Thymus (tissue), 11 donors: Measurements from ENCODE around the gene ZNRF1. TPM values are rescaled to one million over a fixed set of nuclear protein-coding genes. Genes with fewer than 3 reads are reported as not detected.

Source experiments
- DNase-seq, 9 donors: peaks; one replicate each; pipeline ENCODE4 v3.0.0-alpha.2; 2013; ENCODE audit warnings: low spot score in 9 of 9, low read depth in 6 of 9, missing footprints in 1 of 9
- H3K27ac ChIP-seq, 2 donors: one replicate each; pipeline ENCODE4 v1.5.1; 2013; ENCODE audit warnings: control low read depth in 1 of 2, low read depth in 1 of 2, low read length in 1 of 2, mild to moderate bottlenecking in 1 of 2, moderate library complexity in 1 of 2
- H3K27me3 ChIP-seq, 2 donors: one replicate each; pipeline ENCODE4 v1.5.1; 2013; ENCODE audit warnings: low read length in 1 of 2; ENCODE audit not compliant: control insufficient read depth in 2 of 2, insufficient read depth in 1 of 2
- H3K36me3 ChIP-seq, 2 donors: one replicate each; pipeline ENCODE4 v1.5.1; 2013; ENCODE audit warnings: low read length in 1 of 2, mild to moderate bottlenecking in 1 of 2, moderate library complexity in 1 of 2; ENCODE audit not compliant: control insufficient read depth in 2 of 2, insufficient read depth in 2 of 2
- H3K4me1 ChIP-seq, 2 donors: one replicate each; pipeline ENCODE4 v1.5.1; 2013; ENCODE audit warnings: low read length in 2 of 2; ENCODE audit not compliant: control insufficient read depth in 2 of 2, insufficient read depth in 2 of 2
- H3K4me3 ChIP-seq, 2 donors: one replicate each; pipeline ENCODE4 v1.5.1; 2013; ENCODE audit warnings: low read length in 2 of 2, control low read depth in 1 of 2, mild to moderate bottlenecking in 1 of 2
- H3K9me3 ChIP-seq, 2 donors: one replicate each; pipeline ENCODE4 v1.5.1; 2013; ENCODE audit warnings: low read length in 1 of 2, mild to moderate bottlenecking in 1 of 2; ENCODE audit not compliant: control insufficient read depth in 2 of 2, insufficient read depth in 1 of 2
- WGBS: extraction: QIAGEN DNeasy Blood & Tissue Kit; methylation state at CpG from one replicate; pipeline ENCODE4 v1.1.7; 2013; 5-methylcytosine and 5-hydroxymethylcytosine counted together
- polyA plus RNA-seq: library from polyadenylated mRNA; stranded (reverse); fragments of 200-250 nt; gene quantifications from one replicate; pipeline ENCODE4 v1.2.3, GENCODE V29; 2013
- total RNA-seq: library from RNA; stranded (reverse); fragments of 120-200 nt; gene quantifications from one replicate; pipeline ENCODE4 v1.2.4, GENCODE V29; 2013
- donor health status: healthy.

ZNRF1 gene
- total and polyA plus RNA-seq, 2 donors, result 26.6 to 39.6 TPM

DNA sequence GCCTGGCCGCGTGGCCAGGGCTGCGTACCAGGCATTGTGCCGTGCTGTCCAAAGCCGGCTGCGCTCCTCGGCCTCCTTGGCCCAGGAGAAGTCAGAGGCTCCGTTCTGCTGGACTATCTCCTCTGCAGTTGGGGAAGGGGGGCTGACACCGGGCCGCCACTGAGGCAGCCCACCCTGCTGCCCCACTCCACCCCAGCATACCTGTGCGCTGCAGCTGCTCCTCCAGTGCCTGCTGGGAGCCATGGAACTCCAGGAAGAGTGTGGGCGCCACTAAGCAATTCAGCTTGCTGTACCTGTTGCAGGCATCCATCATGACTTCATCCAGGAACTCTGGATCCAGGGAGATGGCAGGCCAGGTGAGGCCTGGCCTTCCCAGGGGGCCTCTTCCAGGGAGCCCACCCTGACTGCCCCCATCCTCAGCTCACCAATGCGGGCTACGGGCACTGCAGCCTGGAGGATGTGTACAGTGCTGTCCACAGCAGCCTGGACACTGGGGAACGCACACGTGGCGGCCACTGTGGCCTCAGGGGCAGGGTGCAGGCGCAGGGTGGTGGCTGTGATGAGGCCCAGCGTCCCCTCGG is 114.8 kb downstream of the ZNRF1 start:
- 98% methylated on average over 20 of the region's 20 CpGs for WGBS
- H3K27me3 ChIP-seq, result no peaks in the 10 kb centered on the region

DNA sequence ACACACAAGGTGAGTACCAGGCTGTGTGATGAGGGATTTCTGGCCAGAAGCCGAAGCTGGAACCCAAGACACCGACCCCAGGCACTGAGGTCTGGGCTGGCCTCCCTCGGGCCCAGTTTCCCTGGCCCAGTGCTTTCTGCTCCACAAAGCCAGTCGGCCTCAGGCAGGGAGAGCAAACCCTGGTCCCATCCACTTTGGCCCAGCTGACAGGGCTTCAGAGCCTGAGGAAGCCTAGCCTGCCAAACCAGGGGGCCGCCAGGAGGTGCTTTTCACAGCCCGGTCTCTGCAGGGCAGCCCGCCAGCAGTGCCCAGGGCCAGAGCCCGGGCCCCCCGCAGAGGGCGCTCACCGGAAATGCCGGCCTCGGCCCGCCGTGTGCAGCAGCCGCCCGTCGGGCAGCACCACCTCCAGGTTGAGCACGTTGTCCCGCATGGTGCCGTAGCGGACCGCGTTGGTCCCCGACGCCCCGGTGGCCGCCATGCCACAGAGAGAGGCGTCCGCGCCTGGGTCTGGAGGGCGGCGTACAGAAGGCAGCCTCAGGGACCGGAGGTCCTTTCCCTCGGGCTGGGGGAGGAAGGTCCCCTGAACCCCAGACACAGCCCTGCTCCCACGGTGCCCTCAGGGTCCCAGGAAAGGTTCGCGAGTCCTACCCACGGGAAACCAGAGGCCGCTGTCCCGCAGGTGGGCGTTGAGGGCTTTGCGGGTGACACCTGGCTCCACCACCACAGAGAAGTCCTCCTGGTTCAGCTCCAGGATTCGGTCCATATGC is 115.5 kb downstream of the ZNRF1 start:
- Histone ChIP-seq H3K27ac (no peak overlapping the region), H3K9me3 (peaks cover 0 to 13% of the 10 kb centered on the region in 2 donors), H3K27me3 (no peaks in the 10 kb centered on the region), H3K36me3 (peaks cover 0 to 7% of the 10 kb centered on the region in 2 donors), H3K4me1 (peaks cover 41 to 62% of the 10 kb centered on the region in 2 donors), H3K4me3 (no peak overlapping the region)
- 97% methylated on average over 44 of the region's 44 CpGs for WGBS
- DNase-seq, result no peak

More for the DNA sequence above, 114.8 kb downstream of the ZNRF1 start:
- no peak for DNase-seq
- H3K27ac ChIP-seq, result peak overlapping the region; percentile 64 to 91
- H3K4me3 ChIP-seq, result no peak overlapping the region
- peaks cover 0 to 8% of the 10 kb centered on the region in 2 donors for H3K36me3 ChIP-seq
- H3K4me1 ChIP-seq, result peaks cover 48 to 69% of the 10 kb centered on the region in 2 donors
- H3K9me3 ChIP-seq, result peaks cover 0 to 13% of the 10 kb centered on the region in 2 donors

DNA sequence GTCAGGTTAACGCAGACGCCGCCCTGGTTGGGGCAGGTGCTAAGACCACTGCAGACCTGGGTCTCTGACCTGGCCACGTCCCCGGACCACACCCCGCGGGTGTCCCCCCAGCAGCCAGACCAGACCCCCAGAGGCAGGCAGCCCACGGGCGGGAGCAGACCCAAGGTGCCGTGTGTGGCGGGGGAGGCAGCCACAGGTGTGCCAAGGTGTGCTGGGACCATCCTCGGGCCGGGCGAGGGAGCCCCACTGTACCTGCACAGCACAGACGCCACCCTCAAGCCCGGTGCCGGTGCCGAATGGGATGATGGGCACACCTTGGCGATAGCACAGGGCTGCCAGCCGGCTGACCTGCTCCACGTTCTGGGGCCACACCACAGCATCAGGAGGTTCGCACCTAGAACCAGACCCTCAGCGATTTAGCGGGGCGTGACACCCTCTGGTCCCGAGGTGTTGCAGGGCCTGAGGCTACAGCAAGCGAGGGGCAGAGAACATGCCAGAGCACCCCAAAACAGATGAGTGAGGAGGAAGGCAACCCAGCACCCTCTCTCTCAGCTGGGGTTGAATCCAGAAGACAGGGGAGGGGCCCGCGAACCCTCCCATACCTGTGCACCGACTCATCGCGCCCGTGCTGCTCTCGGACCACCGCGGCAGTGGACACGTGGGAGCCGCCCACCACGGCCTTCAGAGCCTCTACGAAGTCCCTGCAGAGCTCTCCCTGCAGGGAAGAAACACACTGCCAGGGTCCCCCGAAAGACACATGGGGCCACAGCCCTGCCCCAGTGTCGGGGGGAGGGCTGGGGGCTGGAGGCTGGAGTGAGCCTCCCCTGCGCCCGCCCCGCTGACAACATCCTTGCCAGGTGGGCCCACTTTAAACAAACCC is 116.4 kb downstream of the ZNRF1 start:
- peaks cover 33 to 54% of the 10 kb centered on the region in 2 donors for H3K4me1 ChIP-seq
- 96% methylated on average over 45 of the region's 45 CpGs for WGBS

DNA sequence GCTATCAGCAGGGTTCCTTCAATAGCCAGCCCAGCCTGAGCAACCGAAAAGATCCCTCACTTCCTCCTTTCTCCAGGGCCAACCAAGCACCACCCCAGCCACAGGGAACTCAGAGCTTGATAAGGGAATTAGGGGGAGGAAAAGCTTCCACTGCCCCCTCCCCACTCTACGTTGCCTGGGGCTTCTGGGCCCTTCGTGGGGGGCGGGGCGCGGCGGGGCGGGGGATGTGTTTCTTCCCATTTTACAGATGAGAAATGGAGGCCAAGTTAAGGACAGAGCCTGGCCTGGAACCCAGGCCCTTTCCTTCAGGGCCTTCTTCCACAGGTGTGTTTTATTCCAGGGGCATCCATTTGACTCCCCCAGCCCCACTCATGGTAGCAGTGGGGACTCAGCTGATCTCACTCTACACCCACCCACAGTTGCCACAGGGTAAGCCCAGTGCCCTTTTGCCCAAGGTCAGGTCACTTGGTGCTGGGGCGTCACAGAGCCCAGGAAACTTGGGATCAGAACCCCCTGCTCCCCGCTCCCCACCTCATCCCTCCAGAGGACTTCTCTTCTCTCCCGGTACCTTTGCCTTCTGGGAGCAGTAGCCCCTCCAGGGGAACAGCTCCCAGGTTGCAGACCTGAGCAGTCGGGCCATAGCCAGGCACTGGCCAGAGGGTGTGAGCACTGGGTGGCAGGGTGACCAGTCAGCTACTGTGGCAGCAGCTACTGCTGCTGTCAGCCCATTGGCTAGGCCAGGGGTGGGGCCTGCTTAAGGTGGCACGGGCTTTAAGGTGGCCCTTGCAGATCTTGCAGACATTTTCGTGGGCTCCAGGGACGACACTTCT is 117.5 kb downstream of the ZNRF1 start, which contains the start of gene LDHD:
TSS of gene LDHD (minus strand) at position 700 of the 830 bp plus-strand sequence. CDS start at position 640, 60 bp downstream.
- Histone ChIP-seq H3K27ac (no peak within 1 kb of the TSS), H3K36me3 (no peaks in the 10 kb centered on the region), H3K27me3 (no peaks in the 10 kb centered on the region), H3K9me3 (peaks cover 0 to 13% of the 10 kb centered on the region in 2 donors), H3K4me1 (peaks cover 24 to 43% of the 10 kb centered on the region in 2 donors), H3K4me3 (peak within 1 kb of the TSS; percentile 24 to 32)
- 69% methylated on average over 15 of the region's 15 CpGs for WGBS
- no peak for DNase-seq

More for the DNA sequence above, 116.4 kb downstream of the ZNRF1 start:
- Histone ChIP-seq H3K9me3 (peaks cover 0 to 13% of the 10 kb centered on the region in 2 donors), H3K27me3 (no peaks in the 10 kb centered on the region), H3K27ac (no peak overlapping the region), H3K4me3 (no peak overlapping the region), H3K36me3 (no peaks in the 10 kb centered on the region)
- DNase-seq, result no peak

DNA sequence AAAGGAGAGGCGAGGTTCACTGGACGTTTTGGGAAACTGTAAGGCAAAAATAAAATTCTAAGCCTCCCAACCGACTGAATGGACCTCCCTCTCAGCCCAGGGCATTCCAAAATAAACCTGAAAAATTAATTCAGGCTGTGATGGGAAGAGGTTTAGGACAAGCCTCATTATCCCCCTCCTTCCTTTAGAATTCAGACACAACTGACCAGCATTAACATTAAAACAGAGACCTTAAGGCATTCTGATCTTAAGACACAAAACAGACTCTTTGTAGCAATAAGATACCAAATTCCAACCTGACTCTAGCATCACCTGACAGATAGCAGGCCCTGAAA is 118.1 kb downstream of the ZNRF1 start:
- no peaks in the 10 kb centered on the region for H3K36me3 ChIP-seq
- no peak for DNase-seq
- H3K4me3 ChIP-seq, result no peak overlapping the region
- peaks cover 0 to 14% of the 10 kb centered on the region in 2 donors for H3K9me3 ChIP-seq
- 71% methylated on average over 3 of the region's 3 CpGs for WGBS
- H3K27ac ChIP-seq, result no peak overlapping the region
- peaks cover 19 to 37% of the 10 kb centered on the region in 2 donors for H3K4me1 ChIP-seq
- H3K27me3 ChIP-seq, result no peaks in the 10 kb centered on the region

DNA sequence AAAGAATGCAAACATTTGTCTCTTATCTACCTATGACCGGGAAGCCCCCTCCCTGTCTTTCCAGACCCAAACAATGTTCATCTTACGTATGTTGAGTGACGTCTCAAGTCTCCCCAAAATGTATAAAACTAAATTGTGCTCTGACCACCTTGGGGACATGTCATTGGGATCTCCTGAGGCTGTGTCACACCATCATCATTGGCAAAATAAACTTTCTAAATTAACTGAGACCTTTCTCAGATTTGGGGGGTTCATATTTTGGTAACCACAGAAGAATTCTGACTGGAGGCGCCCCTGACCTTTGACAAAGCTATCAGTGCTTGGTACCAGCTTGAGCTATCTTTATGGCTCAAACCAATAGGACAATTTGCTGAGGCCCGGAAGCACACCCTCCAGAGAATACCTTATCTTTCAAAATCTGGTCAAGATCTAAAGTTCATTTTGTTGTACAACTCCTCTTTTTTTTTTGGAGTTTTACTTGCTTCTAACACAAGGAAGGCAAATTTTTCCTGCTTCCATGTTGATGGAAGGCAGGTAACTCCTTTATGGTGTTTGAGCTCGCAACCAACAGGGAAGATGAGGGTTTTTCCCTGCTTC is 120.2 kb downstream of the ZNRF1 start:
- peaks cover 2 to 15% of the 10 kb centered on the region in 2 donors for H3K4me1 ChIP-seq
- H3K36me3 ChIP-seq, result no peaks in the 10 kb centered on the region
- WGBS, result 95% methylated on average over 6 of the region's 6 CpGs
- no peaks in the 10 kb centered on the region for H3K27me3 ChIP-seq
- peaks cover 0 to 16% of the 10 kb centered on the region in 2 donors for H3K9me3 ChIP-seq
- DNase-seq, result no peak
- H3K27ac ChIP-seq, result no peak overlapping the region
- H3K4me3 ChIP-seq, result no peak overlapping the region

DNA sequence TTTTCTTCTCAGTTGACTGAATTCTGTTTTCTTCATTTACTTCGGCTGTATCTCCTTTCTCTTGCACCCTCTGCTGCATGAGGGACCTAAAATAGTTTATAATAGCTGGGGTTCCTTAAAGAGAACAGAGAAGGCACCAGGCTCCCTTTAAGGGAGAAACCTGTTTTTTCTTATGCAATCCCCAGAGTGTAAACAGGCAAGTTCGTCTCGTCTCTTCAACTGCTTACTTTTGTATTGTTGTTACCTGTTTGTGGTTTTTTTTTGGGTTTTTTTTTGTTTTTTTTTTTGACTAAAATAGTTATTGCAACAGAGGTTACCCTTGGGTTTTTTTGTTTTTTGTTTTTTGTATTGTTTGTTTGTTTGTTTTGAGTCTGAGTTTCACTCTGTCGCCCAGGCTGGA is 121.4 kb downstream of the ZNRF1 start:
- no peak for DNase-seq
- Histone ChIP-seq H3K9me3 (peaks cover 0 to 10% of the 10 kb centered on the region in 2 donors), H3K4me1 (peaks cover 2 to 14% of the 10 kb centered on the region in 2 donors), H3K4me3 (no peak overlapping the region), H3K36me3 (no peaks in the 10 kb centered on the region), H3K27ac (no peak overlapping the region), H3K27me3 (no peaks in the 10 kb centered on the region)
- WGBS, result 95% methylated on average over 4 of the region's 4 CpGs

DNA sequence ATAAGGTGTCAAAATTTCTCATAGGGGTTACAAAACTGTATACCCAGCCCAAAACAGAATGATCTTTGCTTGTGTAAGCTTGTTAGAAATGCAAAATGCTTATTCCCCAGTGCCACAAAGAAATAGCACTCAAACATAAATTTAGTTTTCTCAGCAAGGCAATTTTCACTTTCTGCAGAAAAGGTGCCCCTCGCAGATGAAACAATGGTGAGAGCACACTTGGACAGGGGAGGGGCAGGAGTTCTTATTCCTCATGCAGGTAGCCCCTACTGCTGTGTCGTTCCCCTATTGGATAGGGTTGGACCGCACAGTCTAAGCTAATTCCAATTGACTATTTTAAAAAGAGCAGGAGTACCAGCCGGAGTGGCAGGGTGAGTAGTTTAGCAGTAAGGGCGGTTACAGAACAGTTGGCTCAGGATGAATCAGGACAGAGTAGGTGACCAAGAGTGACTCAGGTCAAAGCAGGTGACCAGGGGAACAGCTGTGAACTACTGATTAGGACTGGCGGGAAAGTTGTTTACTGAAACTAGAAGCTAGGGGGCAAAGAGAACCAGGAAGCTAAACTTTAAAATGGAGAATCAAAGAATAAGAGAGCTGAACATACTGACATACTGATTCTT is 123.2 kb downstream of the ZNRF1 start:
- DNase-seq, result no peak
- H3K27ac ChIP-seq, result no peak overlapping the region
- no peaks in the 10 kb centered on the region for H3K27me3 ChIP-seq
- no peak overlapping the region for H3K4me3 ChIP-seq
- H3K4me1 ChIP-seq, result no peaks in the 10 kb centered on the region
- peaks cover 0 to 10% of the 10 kb centered on the region in 2 donors for H3K9me3 ChIP-seq
- no peaks in the 10 kb centered on the region for H3K36me3 ChIP-seq
- 97% methylated on average over 6 of the region's 6 CpGs for WGBS
